Measurements from ENCODE around the gene KCNH2. TPM values are rescaled to one million over a fixed set of nuclear protein-coding genes. Genes with fewer than 3 reads are reported as not detected.

Gene KCNH2
- total RNA-seq, 1 experiment from 2014 or later, result 0.09 TPM

DNA sequence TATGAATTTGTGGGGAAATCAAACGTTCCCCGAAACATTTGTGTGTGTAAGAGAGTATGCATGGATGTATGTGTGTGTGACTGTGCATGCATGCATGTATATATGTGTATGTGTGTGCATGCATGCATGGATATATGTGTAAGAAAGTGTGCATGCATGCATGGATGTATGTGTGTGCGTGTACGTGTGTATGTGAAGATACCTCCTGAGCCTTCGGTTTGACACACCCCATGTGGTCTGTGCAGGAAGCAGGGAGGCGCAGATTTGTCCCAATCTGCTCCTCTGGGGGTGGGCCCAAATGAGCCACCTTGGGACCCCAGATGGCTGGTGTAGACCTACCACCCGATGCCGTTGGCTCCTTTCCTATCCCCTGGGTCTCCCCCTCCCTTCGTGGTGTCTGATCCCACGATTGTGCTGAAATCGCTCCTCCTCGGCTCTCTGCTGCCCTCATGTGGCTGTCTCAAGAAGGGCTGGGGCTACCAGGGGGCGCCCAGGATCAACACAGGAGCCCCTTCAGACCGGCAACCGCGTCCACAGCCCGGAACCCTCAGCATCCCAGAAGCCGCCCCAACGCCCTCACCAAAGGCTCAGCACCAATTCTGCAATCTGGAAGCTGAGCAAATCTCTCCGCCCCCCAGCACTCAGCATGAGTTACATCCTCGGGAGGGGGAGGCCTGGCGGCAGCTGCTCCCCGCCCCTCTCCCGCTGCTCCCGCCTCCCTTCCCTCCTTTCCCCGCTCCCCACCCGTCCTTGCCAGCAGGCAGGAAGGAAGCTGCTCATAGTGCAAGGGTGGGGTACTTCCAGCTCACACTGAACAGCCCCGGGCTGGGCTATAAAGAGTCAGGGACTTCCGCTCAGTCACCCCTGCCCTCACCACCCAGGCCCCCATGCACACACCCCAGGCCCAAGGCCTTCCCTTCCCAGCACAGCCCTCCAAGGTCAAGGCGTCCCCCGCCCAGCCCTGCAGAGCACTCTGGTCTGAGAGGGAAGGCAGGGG lies 10.4 kb upstream of the KCNH2 start:
- no peaks in the 10 kb centered on the region for H3K36me3 Mint-ChIP-seq (ENCODE audit: insufficient read depth, unreplicated experiment)
- TF ChIP-seq, protein P1, sequence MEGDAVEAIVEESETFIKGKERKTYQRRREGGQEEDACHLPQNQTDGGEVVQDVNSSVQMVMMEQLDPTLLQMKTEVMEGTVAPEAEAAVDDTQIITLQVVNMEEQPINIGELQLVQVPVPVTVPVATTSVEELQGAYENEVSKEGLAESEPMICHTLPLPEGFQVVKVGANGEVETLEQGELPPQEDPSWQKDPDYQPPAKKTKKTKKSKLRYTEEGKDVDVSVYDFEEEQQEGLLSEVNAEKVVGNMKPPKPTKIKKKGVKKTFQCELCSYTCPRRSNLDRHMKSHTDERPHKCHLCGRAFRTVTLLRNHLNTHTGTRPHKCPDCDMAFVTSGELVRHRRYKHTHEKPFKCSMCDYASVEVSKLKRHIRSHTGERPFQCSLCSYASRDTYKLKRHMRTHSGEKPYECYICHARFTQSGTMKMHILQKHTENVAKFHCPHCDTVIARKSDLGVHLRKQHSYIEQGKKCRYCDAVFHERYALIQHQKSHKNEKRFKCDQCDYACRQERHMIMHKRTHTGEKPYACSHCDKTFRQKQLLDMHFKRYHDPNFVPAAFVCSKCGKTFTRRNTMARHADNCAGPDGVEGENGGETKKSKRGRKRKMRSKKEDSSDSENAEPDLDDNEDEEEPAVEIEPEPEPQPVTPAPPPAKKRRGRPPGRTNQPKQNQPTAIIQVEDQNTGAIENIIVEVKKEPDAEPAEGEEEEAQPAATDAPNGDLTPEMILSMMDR (IDR thresholded peaks at IDR 0.05; ENCODE audit: unreplicated experiment), result peak; percentile 82
- peak; percentile 43 for DNase-seq (ENCODE audit: unreplicated experiment)
- peaks cover 11% of the 10 kb centered on the region for H3K27me3 Mint-ChIP-seq (ENCODE audit: insufficient read depth, unreplicated experiment)
- peaks cover 7% of the 10 kb centered on the region for H3K4me1 Mint-ChIP-seq (ENCODE audit: insufficient read depth, unreplicated experiment)
- POLR2A ChIA-PET, result no interaction called here
- intact Hi-C loops (cut with micrococcal nuclease), result loop anchor here (1.0 to 5.0 kb wide), 2 partner anchors 90 to 541 kb away; no protein-coding TSS in a partner anchor
- CTCF ChIA-PET, result interaction anchor here (0.6 to 3.5 kb wide), 12 partner anchors 21 to 1655 kb away, joined by 3 to 14 read pairs (median 4); partner anchors contain the start of gene AOC1
- H3K9me3 Mint-ChIP-seq (ENCODE audit: unreplicated experiment), result peaks cover 18% of the 10 kb centered on the region
- no peak overlapping the region for H3K27ac Mint-ChIP-seq (ENCODE audit: low read depth, unreplicated experiment)
- no peak overlapping the region for H3K4me3 Mint-ChIP-seq (ENCODE audit: unreplicated experiment)
- no TSS peak for BruUV-seq (replicated peaks)

DNA sequence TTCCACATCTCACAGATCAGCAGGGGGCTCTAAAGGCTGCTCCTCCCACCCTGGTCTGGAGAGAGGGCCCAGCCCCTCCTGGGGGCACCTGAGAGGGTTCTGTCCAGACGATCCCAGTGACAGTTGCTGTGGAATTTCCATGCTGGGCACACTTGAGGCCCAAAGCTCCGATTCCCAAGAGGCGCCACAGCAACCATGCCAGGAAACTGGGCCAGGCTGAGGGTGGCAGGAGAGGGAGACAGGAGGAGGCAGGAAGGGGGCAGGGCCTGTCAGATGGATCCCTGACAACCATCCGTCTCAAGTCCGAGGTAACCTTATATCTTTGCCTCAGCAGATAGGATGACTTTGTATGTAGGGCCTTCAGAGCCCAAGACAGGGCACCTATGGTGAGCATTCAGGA lies 8.4 kb upstream of the KCNH2 start:
- Mint-ChIP-seq H3K27me3 (ENCODE audit: insufficient read depth, unreplicated experiment) (peaks cover 30% of the 10 kb centered on the region), H3K4me1 (ENCODE audit: insufficient read depth, unreplicated experiment) (peaks cover 7% of the 10 kb centered on the region), H3K27ac (ENCODE audit: low read depth, unreplicated experiment) (no peak overlapping the region), H3K9me3 (ENCODE audit: unreplicated experiment) (peaks cover 18% of the 10 kb centered on the region), H3K4me3 (ENCODE audit: unreplicated experiment) (no peak overlapping the region), H3K36me3 (ENCODE audit: insufficient read depth, unreplicated experiment) (no peaks in the 10 kb centered on the region)
- intact Hi-C loops (cut with micrococcal nuclease), result loop anchor here (1.0 to 5.0 kb wide), 3 partner anchors 23 to 539 kb away; no protein-coding TSS in a partner anchor
- ChIA-PET POLR2A (interaction anchor here (0.6 to 1.1 kb wide), 2 partner anchors 10 to 42 kb away, joined by 3 read pairs; partner anchors contain the start of gene ABCB8), CTCF (interaction anchor here (0.6 to 3.6 kb wide), 20 partner anchors 9 to 256 kb away, joined by 3 to 18 read pairs (median 4); no protein-coding TSS in a partner anchor)
- no TSS peak for BruUV-seq (replicated peaks)
- no peak for DNase-seq (ENCODE audit: unreplicated experiment)
- TF ChIP-seq, protein P1 (IDR thresholded peaks at IDR 0.05; ENCODE audit: unreplicated experiment), result no peak

DNA sequence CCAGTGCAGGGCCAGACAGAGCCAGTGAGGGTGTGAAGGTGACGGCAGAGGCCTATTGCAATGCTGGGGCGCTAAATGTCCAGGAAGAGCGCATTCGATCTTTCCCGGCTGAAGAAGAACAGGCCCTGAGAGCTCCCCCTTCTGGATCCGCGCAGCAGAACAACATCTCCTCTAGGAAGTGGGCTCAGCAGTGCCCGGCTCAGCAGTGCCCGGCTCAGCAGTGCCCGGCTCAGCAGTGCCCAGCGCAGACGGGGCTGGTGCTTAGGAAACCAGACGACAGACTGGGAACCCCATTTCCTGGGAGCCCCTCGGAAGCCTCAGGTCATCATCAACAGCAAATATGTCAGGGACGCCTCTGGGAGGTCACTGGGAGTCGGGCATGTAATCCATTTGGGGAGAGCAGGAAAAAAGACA lies 8.0 kb upstream of the KCNH2 start:
- ChIA-PET POLR2A (interaction anchor here (0.6 to 1.1 kb wide), 2 partner anchors 10 to 42 kb away, joined by 3 read pairs; partner anchors contain the start of gene ABCB8), CTCF (interaction anchor here (0.5 to 3.6 kb wide), 27 partner anchors 8 to 256 kb away, joined by 3 to 43 read pairs (median 4); partner anchors contain the start of gene ABCB8)
- no peak overlapping the region for H3K4me3 Mint-ChIP-seq (ENCODE audit: unreplicated experiment)
- peaks cover 34% of the 10 kb centered on the region for H3K27me3 Mint-ChIP-seq (ENCODE audit: insufficient read depth, unreplicated experiment)
- intact Hi-C loops (cut with micrococcal nuclease), result loop anchor here (1.0 to 5.0 kb wide), 3 partner anchors 23 to 539 kb away; no protein-coding TSS in a partner anchor
- H3K4me1 Mint-ChIP-seq (ENCODE audit: insufficient read depth, unreplicated experiment), result peaks cover 7% of the 10 kb centered on the region
- peaks cover 14% of the 10 kb centered on the region for H3K9me3 Mint-ChIP-seq (ENCODE audit: unreplicated experiment)
- TF ChIP-seq, protein P1 (IDR thresholded peaks at IDR 0.05; ENCODE audit: unreplicated experiment), result peak; percentile 62
- H3K27ac Mint-ChIP-seq (ENCODE audit: low read depth, unreplicated experiment), result no peak overlapping the region
- DNase-seq (ENCODE audit: unreplicated experiment), result peak; percentile 64
- H3K36me3 Mint-ChIP-seq (ENCODE audit: insufficient read depth, unreplicated experiment), result no peaks in the 10 kb centered on the region
- BruUV-seq (replicated peaks), result no TSS peak

DNA sequence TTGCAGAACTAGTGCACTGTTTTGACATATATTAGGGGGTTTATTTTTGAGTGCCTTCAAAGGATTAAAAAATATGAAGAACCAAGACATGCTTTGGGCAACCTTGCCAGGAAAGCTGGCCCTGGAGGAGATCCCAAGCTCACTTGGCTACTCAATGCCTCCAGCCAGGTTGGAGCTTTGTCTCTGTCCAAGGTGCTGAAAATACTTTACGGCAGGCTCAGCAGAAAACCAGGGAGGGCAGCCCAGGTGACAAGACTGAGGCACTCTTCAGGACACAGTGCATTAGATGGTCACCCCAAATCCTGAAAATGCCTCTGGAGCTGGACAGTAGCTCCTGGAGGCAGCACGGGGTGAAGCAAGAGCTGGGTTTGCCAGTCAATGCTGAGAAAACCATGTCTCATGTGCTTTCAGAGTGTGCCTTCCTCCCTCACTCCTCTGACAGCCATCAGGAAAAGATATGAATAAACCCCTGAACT lies 5.8 kb upstream of the KCNH2 start:
- H3K4me1 Mint-ChIP-seq (ENCODE audit: insufficient read depth, unreplicated experiment), result peaks cover 8% of the 10 kb centered on the region
- no peaks in the 10 kb centered on the region for H3K9me3 Mint-ChIP-seq (ENCODE audit: unreplicated experiment)
- ChIA-PET CTCF (interaction anchor here (0.6 to 3.6 kb wide), 13 partner anchors 10 to 367 kb away, joined by 3 to 43 read pairs (median 5); no protein-coding TSS in a partner anchor), POLR2A (interaction anchor here (0.8 to 1.3 kb wide), 3 partner anchors 21 to 102 kb away, joined by 3 read pairs; no protein-coding TSS in a partner anchor)
- intact Hi-C loops (cut with micrococcal nuclease), result no loop called here
- no TSS peak for BruUV-seq (replicated peaks)
- DNase-seq (ENCODE audit: unreplicated experiment), result peak; percentile 64
- no peak overlapping the region for H3K4me3 Mint-ChIP-seq (ENCODE audit: unreplicated experiment)
- peaks cover 56% of the 10 kb centered on the region for H3K27me3 Mint-ChIP-seq (ENCODE audit: insufficient read depth, unreplicated experiment)
- H3K27ac Mint-ChIP-seq (ENCODE audit: low read depth, unreplicated experiment), result no peak overlapping the region
- H3K36me3 Mint-ChIP-seq (ENCODE audit: insufficient read depth, unreplicated experiment), result no peaks in the 10 kb centered on the region
- TF ChIP-seq, protein P1 (IDR thresholded peaks at IDR 0.05; ENCODE audit: unreplicated experiment), result no peak
